Cardiac muscle cell (in vitro differentiated cells and primary cell): ENCODE results near the gene UNC5C. TPM values are rescaled to one million over a fixed set of nuclear protein-coding genes. Genes with fewer than 3 reads are reported as not detected.

ENCODE experiments used
- DNase-seq, 2 donors: peaks; one replicate each; pipeline versions ENCODE4 v3.0.0 to v3.0.0-alpha.2; 2010 to 2017; ENCODE audit warnings: low read depth in 1 of 2, low spot score in 1 of 2
- H3K27ac ChIP-seq: fragments of 200-600 bp; sonication (generic); 2 replicates; pipeline ENCODE4 v1.5.1; 2016
- H3K27me3 ChIP-seq: fragments of 200-600 bp; sonication (generic); 2 replicates; pipeline ENCODE4 v1.6.0; 2016; ENCODE audit warnings: control low read depth
- H3K36me3 ChIP-seq: fragments of 200-600 bp; sonication (generic); 2 replicates; pipeline ENCODE4 v1.5.1; 2016; ENCODE audit warnings: control low read depth
- H3K4me1 ChIP-seq: fragments of 200-600 bp; sonication (generic); 2 replicates; pipeline ENCODE4 v1.8.1; 2017; ENCODE audit warnings: low read depth, mild to moderate bottlenecking, mixed run types
- H3K4me3 ChIP-seq: fragments of 200-600 bp; sonication (generic); 2 replicates; pipeline ENCODE4 v1.5.1; 2016; ENCODE audit warnings: mild to moderate bottlenecking
- H3K9me3 ChIP-seq: fragments of 200-600 bp; sonication (generic); 2 replicates; pipeline ENCODE4 v1.5.1; 2017; ENCODE audit warnings: low read depth, mild to moderate bottlenecking, control low read depth
- CTCF ChIP-seq: IDR thresholded peaks from 2 replicates; pipeline ENCODE4 v1.5.1; 2012; ENCODE audit warnings: low read depth, mild to moderate bottlenecking, low read length
- polyA plus RNA-seq: library from polyadenylated mRNA; unstranded; fragments of >200 nt; fragmentation: Nextera tagmentation; extraction: Ambion mirVana; gene quantifications from 2 replicates; pipeline ENCODE4 v1.2.1, GENCODE V29; 2016
- total RNA-seq: library from RNA; depleted of rRNA; stranded (reverse); fragments of >200 nt; gene quantifications from 2 replicates; pipeline ENCODE4 v1.2.3, GENCODE V29; 2016

The UNC5C gene
- total and polyA plus RNA-seq, 2 experiments from 2014 or later = 13.4 to 28.4 TPM

GRCh38 chr4:95411371-95412088 is 137.2 kb downstream of the UNC5C start:
- H3K27ac ChIP-seq = no peak overlapping the region
- no peaks in the 10 kb centered on the region for H3K36me3 ChIP-seq
- no peak overlapping the region for H3K4me3 ChIP-seq
- H3K9me3 ChIP-seq = no peaks in the 10 kb centered on the region
- DNase-seq = peak; percentile 21 to 57
- peaks cover 45% of the 10 kb centered on the region for H3K4me1 ChIP-seq
- no peaks in the 10 kb centered on the region for H3K27me3 ChIP-seq
- no peak for TF ChIP-seq CTCF

- no peak for DNase-seq
- Histone ChIP-seq H3K27ac (no peak overlapping the region), H3K27me3 (no peaks in the 10 kb centered on the region), H3K9me3 (no peaks in the 10 kb centered on the region), H3K4me1 (peaks cover 45% of the 10 kb centered on the region), H3K4me3 (no peak overlapping the region), H3K36me3 (no peaks in the 10 kb centered on the region)
- no peak for TF ChIP-seq CTCF
Observed at GRCh38 chr4:95410387-95410977, 138.3 kb downstream of the UNC5C start.

- H3K4me1 ChIP-seq = peaks cover 40% of the 10 kb centered on the region
- no peak overlapping the region for H3K27ac ChIP-seq
- no peaks in the 10 kb centered on the region for H3K9me3 ChIP-seq
- H3K27me3 ChIP-seq = no peaks in the 10 kb centered on the region
- no peak overlapping the region for H3K4me3 ChIP-seq
- H3K36me3 ChIP-seq = no peaks in the 10 kb centered on the region
- TF ChIP-seq CTCF = no peak
- DNase-seq = no peak
Observed at GRCh38 chr4:95409750-95410149, 139.0 kb downstream of the UNC5C start.

- Histone ChIP-seq H3K36me3 (no peaks in the 10 kb centered on the region), H3K27me3 (no peaks in the 10 kb centered on the region), H3K4me1 (peaks cover 36% of the 10 kb centered on the region), H3K4me3 (no peak overlapping the region), H3K9me3 (no peaks in the 10 kb centered on the region), H3K27ac (no peak overlapping the region)
- DNase-seq = no peak
- TF ChIP-seq CTCF = no peak
Observed at GRCh38 chr4:95409127-95409526, 139.6 kb downstream of the UNC5C start.

GRCh38 chr4:95402299-95402698 is 146.5 kb downstream of the UNC5C start:
- H3K27ac ChIP-seq = no peak overlapping the region
- no peak overlapping the region for H3K4me3 ChIP-seq
- no peak for TF ChIP-seq CTCF
- no peaks in the 10 kb centered on the region for H3K36me3 ChIP-seq
- DNase-seq = no peak
- no peaks in the 10 kb centered on the region for H3K27me3 ChIP-seq
- no peaks in the 10 kb centered on the region for H3K4me1 ChIP-seq
- no peaks in the 10 kb centered on the region for H3K9me3 ChIP-seq
